SK-N-SH (cell line): ENCODE data around the gene DOK7. TPM values are rescaled to one million over a fixed set of nuclear protein-coding genes. Genes with fewer than 3 reads are reported as not detected.

ENCODE experiments used
- CTCF ChIA-PET: fragments of 300-600, 350-600 bp; formaldehyde crosslinking; extraction: SDS; loops from one replicate; lab custom pipeline; 2021; lab: Yijun Ruan, JAX
- POLR2A ChIA-PET: fragments of 350-600 bp; sonication (Branson Sonifier 250); formaldehyde crosslinking; extraction: SDS; loops from one replicate; lab custom pipeline; 2020; ENCODE audit warnings: antibody characterized with exemption, inconsistent platforms; lab: Yijun Ruan, JAX
- DNase-seq: peaks from one replicate; pipeline ENCODE4 v3.0.0; 2012
- H2AFZ ChIP-seq: fragments of 200-600 bp; sonication (generic); 2 replicates; pipeline ENCODE4 v1.8.1; 2016; ENCODE audit warnings: antibody characterized with exemption, mild to moderate bottlenecking, low read depth
- H3F3A ChIP-seq: fragments of 200-600 bp; sonication (generic); replicated peaks from 2 replicates; pipeline ENCODE3; 2016; ENCODE audit warnings: antibody characterized with exemption, mild to moderate bottlenecking; ENCODE audit not compliant: insufficient read depth
- H3K27ac ChIP-seq, 2 experiments: fragments of 200-500 bp in 1 of 2; fragments of 200-600 bp in 1 of 2; sonication (Bioruptor generic) in 1 of 2; sonication (generic), shearing (Covaris generic) in 1 of 2; 2 replicates each; pipeline versions ENCODE4 v1.5.1 to v1.6.1; 2014 to 2016; ENCODE audit warnings: low read depth in 2 of 2, inconsistent platforms in 1 of 2, low read length in 1 of 2, mild to moderate bottlenecking in 1 of 2, mixed read lengths in 1 of 2
- H3K27me3 ChIP-seq: fragments of 200-600 bp; sonication (generic), shearing (Covaris generic); 2 replicates; pipeline ENCODE4 v1.6.1; 2016; ENCODE audit warnings: mixed run types; ENCODE audit not compliant: insufficient read depth
- H3K36me3 ChIP-seq, 2 experiments: fragments of 200-500 bp in 1 of 2; fragments of 200-600 bp in 1 of 2; sonication (Bioruptor generic) in 1 of 2; sonication (generic) in 1 of 2; replicated peaks in 1 of 2; 2 replicates each; pipeline versions ENCODE3 to v1.5.1; 2014 to 2016; ENCODE audit warnings: low read length in 1 of 2, mild to moderate bottlenecking in 1 of 2; ENCODE audit not compliant: insufficient read depth in 2 of 2, control insufficient read depth in 1 of 2
- H3K4me1 ChIP-seq, 2 experiments: fragments of 200-500 bp in 1 of 2; fragments of 200-600 bp in 1 of 2; sonication (Bioruptor generic) in 1 of 2; sonication (generic), shearing (Covaris generic) in 1 of 2; 2 replicates each; pipeline versions ENCODE4 v1.5.1 to v1.6.1; 2014 to 2016; ENCODE audit warnings: low read depth in 1 of 2, low read length in 1 of 2, mixed run types in 1 of 2; ENCODE audit not compliant: insufficient read depth in 2 of 2, control insufficient read depth in 1 of 2
- H3K4me2 ChIP-seq: fragments of 200-600 bp; sonication (generic), shearing (Covaris generic); 2 replicates; pipeline ENCODE4 v1.6.1; 2017; ENCODE audit warnings: mixed run types
- H3K4me3 ChIP-seq, 2 experiments: fragments of 200-500 bp in 1 of 2; fragments of 200-600 bp in 1 of 2; sonication (Bioruptor generic) in 1 of 2; sonication (generic), shearing (Covaris generic) in 1 of 2; 2 replicates each; pipeline versions ENCODE4 v1.5.1 to v1.8.1; 2014 to 2016; ENCODE audit warnings: low read depth in 2 of 2, inconsistent platforms in 1 of 2, low read length in 1 of 2, mild to moderate bottlenecking in 1 of 2, mixed read lengths in 1 of 2, moderate library complexity in 1 of 2
- H3K79me2 ChIP-seq: fragments of 200-600 bp; sonication (generic); 2 replicates; pipeline ENCODE4 v1.8.1; 2017; ENCODE audit warnings: mild to moderate bottlenecking; ENCODE audit not compliant: insufficient read depth
- H3K9ac ChIP-seq: fragments of 200-600 bp; sonication (generic); 2 replicates; pipeline ENCODE4 v1.6.1; 2017; ENCODE audit warnings: mixed run types
- H3K9me2 ChIP-seq: fragments of 200-600 bp; sonication (generic); 2 replicates; pipeline ENCODE4 v1.6.1; 2017; ENCODE audit warnings: mixed run types
- H3K9me3 ChIP-seq: fragments of 200-600 bp; sonication (generic); 2 replicates; pipeline ENCODE4 v1.6.1; 2017; ENCODE audit warnings: mixed run types, mild to moderate bottlenecking, moderate library complexity
- H4K20me1 ChIP-seq: fragments of 200-600 bp; sonication (generic); 2 replicates; pipeline ENCODE4 v1.6.1; 2017; ENCODE audit warnings: mild to moderate bottlenecking, mixed run types; ENCODE audit not compliant: insufficient read depth
- CTCF ChIP-seq: fragments of 200-600 bp; sonication (generic); IDR thresholded peaks from 2 replicates; pipeline ENCODE4 v1.6.1; 2017; ENCODE audit warnings: antibody characterized with exemption, mild to moderate bottlenecking, moderate library complexity
- EP300 ChIP-seq, 2 experiments: IDR thresholded peaks; 2 replicates each; pipeline versions ENCODE4 v1.4.0 to v1.6.1; 2012; ENCODE audit warnings: borderline replicate concordance in 1 of 2, low read depth in 1 of 2, low read length in 1 of 2
- EZH2phosphoT487 ChIP-seq: fragments of 200-600 bp; sonication (generic); IDR thresholded peaks from 2 replicates; pipeline ENCODE4 v1.6.1; 2017; ENCODE audit warnings: low read depth, mixed run types, mild to moderate bottlenecking, antibody characterized with exemption, moderate library complexity, borderline replicate concordance
- FOXJ3 ChIP-seq: sonication (generic); formaldehyde crosslinking; IDR thresholded peaks from 2 replicates; pipeline ENCODE4 v1.5.1; 2020; ENCODE audit warnings: mild to moderate bottlenecking, missing genetic modification reagents
- GATA2 ChIP-seq: sonication (generic); formaldehyde crosslinking; IDR thresholded peaks from 2 replicates; pipeline ENCODE4 v1.5.0; 2020; ENCODE audit warnings: mild to moderate bottlenecking, missing genetic modification reagents
- MAX ChIP-seq: IDR thresholded peaks from 2 replicates; pipeline ENCODE4 v1.4.0; 2012; ENCODE audit warnings: low read depth
- NFIC ChIP-seq: IDR thresholded peaks from 2 replicates; pipeline ENCODE4 v1.4.0; 2012; ENCODE audit warnings: borderline replicate concordance
- NRF1 ChIP-seq: IDR thresholded peaks from 2 replicates; pipeline ENCODE4 v1.6.1; 2012; ENCODE audit warnings: low read depth, mild to moderate bottlenecking, low read length
- POLR2AphosphoS5 ChIP-seq: IDR thresholded peaks from 2 replicates; pipeline ENCODE4 v1.6.1; 2012; ENCODE audit warnings: low read depth, low read length
- RAD21 ChIP-seq: IDR thresholded peaks from 2 replicates; pipeline ENCODE4 v1.6.1; 2012; ENCODE audit warnings: mild to moderate bottlenecking, low read length
- RCOR1 ChIP-seq: fragments of 150-350 bp; IDR thresholded peaks from 2 replicates; pipeline ENCODE4 v1.6.1; 2017; ENCODE audit warnings: antibody characterized with exemption, low read length
- SIN3A ChIP-seq: IDR thresholded peaks from 2 replicates; pipeline ENCODE4 v1.6.1; 2012; ENCODE audit warnings: low read depth, mild to moderate bottlenecking, low read length, moderate library complexity, borderline replicate concordance
- SMC3 ChIP-seq: IDR thresholded peaks from 2 replicates; pipeline ENCODE4 v1.6.1; 2012; ENCODE audit warnings: low read depth, low read length, improper control_type of control experiment
- TCF12 ChIP-seq: IDR thresholded peaks from 2 replicates; pipeline ENCODE4 v1.4.0; 2012
- USF1 ChIP-seq: IDR thresholded peaks from 2 replicates; pipeline ENCODE4 v1.4.0; 2012; ENCODE audit warnings: low read depth, borderline replicate concordance
- YY1 ChIP-seq: IDR thresholded peaks from 2 replicates; pipeline ENCODE4 v1.4.0; 2012; ENCODE audit warnings: low read depth, mild to moderate bottlenecking
- ZBTB33 ChIP-seq: IDR thresholded peaks from 2 replicates; pipeline ENCODE4 v1.4.0; 2012; ENCODE audit warnings: low read depth, borderline replicate concordance
- WGBS: methylation state at CpG from one replicate; pipeline ENCODE4 v1.1.6; 2017; ENCODE audit warnings: low lambda C conversion rate; 5-methylcytosine and 5-hydroxymethylcytosine counted together
- polyA plus RNA-seq, 3 experiments: library from polyadenylated mRNA; depleted of rRNA; stranded (reverse); fragments of >200 nt; gene quantifications; 2 replicates each; pipeline ENCODE4 v1.2.3, GENCODE V29; 2012

DOK7 gene
- polyA plus RNA-seq, 1 of the 3 experiments (the other 2 are of a cell fraction), result not detected

GRCh38 chr4:3527914-3528876 lies 65.1 kb downstream of the DOK7 start:
- H3K36me3 ChIP-seq, result peaks cover 0 to 36% of the 10 kb centered on the region in 2 experiments
- no peak overlapping the region for H3K4me3 ChIP-seq
- H3K9me2 ChIP-seq, result no peaks in the 10 kb centered on the region
- CTCF ChIA-PET, result interaction anchor here (2.2 kb wide), 1 partner anchor 15 kb away, joined by 6 read pairs; no protein-coding TSS in a partner anchor
- H3K9ac ChIP-seq, result no peak overlapping the region
- H3K4me1 ChIP-seq, result peaks cover 0 to 20% of the 10 kb centered on the region in 2 experiments; a peak in 1 of 4 replicates
- H3K79me2 ChIP-seq, result peaks cover 45% of the 10 kb centered on the region
- 95% methylated on average over 14 of the region's 27 CpGs for WGBS
- peaks cover 52% of the 10 kb centered on the region for H4K20me1 ChIP-seq
- POLR2A ChIA-PET, result no interaction called here
- TF ChIP-seq RAD21, result no peak
- TF ChIP-seq NRF1, result no peak
- TF ChIP-seq CTCF, result no peak
- TF ChIP-seq MAX, result no peak
- TF ChIP-seq NFIC, result no peak
- no peak for TF ChIP-seq EP300 (IDR thresholded peaks at IDR 0.05; ENCODE audit: borderline replicate concordance in 1 of 2, low read depth in 1 of 2, low read length in 1 of 2)
- no peak for TF ChIP-seq POLR2AphosphoS5
- no peak for TF ChIP-seq SIN3A
- TF ChIP-seq TCF12, result no peak
- TF ChIP-seq SMC3, result no peak
- TF ChIP-seq EZH2phosphoT487, result no peak
- no peak for TF ChIP-seq USF1
- no peak for TF ChIP-seq RCOR1
- no peaks in the 10 kb centered on the region for H3K27me3 ChIP-seq
- no peak overlapping the region for H3K27ac ChIP-seq
- no peak overlapping the region for H3K4me2 ChIP-seq
- DNase-seq, result no peak
- H3F3A ChIP-seq, result no peaks in the 10 kb centered on the region
- no peak overlapping the region for H2AFZ ChIP-seq
- no peaks in the 10 kb centered on the region for H3K9me3 ChIP-seq

GRCh38 chr4:3529363-3529762 lies 66.3 kb downstream of the DOK7 start:
- H3F3A ChIP-seq, result no peaks in the 10 kb centered on the region
- peaks cover 52% of the 10 kb centered on the region for H4K20me1 ChIP-seq
- no peak for DNase-seq
- no peaks in the 10 kb centered on the region for H3K27me3 ChIP-seq
- no peak overlapping the region for H3K27ac ChIP-seq
- H3K9me3 ChIP-seq, result no peaks in the 10 kb centered on the region
- TF ChIP-seq EZH2phosphoT487 (no peak), POLR2AphosphoS5 (no peak), GATA2 (no peak), ZBTB33 (no peak), RAD21 (no peak), YY1 (no peak), FOXJ3 (no peak), CTCF (no peak), NFIC (no peak), RCOR1 (no peak), EP300 (IDR thresholded peaks at IDR 0.05; ENCODE audit: borderline replicate concordance in 1 of 2, low read depth in 1 of 2, low read length in 1 of 2) (no peak)
- H3K79me2 ChIP-seq, result peaks cover 45% of the 10 kb centered on the region
- H2AFZ ChIP-seq, result no peak overlapping the region
- peaks cover 0 to 26% of the 10 kb centered on the region in 2 experiments for H3K36me3 ChIP-seq
- POLR2A ChIA-PET, result no interaction called here
- no peaks in the 10 kb centered on the region for H3K9me2 ChIP-seq
- 99% methylated on average over 11 of the region's 12 CpGs for WGBS
- CTCF ChIA-PET, result interaction anchor here (2.2 kb wide), 1 partner anchor 16 kb away, joined by 6 read pairs; no protein-coding TSS in a partner anchor
- no peak overlapping the region for H3K9ac ChIP-seq
- H3K4me2 ChIP-seq, result no peak overlapping the region
- H3K4me3 ChIP-seq, result no peak overlapping the region
- H3K4me1 ChIP-seq, result peaks cover 0 to 20% of the 10 kb centered on the region in 2 experiments; a peak in 1 of 4 replicates
